Dedifferentiated amniotic fluid mesenchymal stem cell (primary cell): ENCODE measurements around the gene NEIL1.
A peak's percentile ranks its signal among the peaks of the same experiment; 100 is the strongest.

Source experiments
- DNase-seq: peaks from one replicate; pipeline ENCODE4 v3.0.0-alpha.2; 2016; ENCODE audit errors: extremely low spot score

NEIL1 gene

DNA sequence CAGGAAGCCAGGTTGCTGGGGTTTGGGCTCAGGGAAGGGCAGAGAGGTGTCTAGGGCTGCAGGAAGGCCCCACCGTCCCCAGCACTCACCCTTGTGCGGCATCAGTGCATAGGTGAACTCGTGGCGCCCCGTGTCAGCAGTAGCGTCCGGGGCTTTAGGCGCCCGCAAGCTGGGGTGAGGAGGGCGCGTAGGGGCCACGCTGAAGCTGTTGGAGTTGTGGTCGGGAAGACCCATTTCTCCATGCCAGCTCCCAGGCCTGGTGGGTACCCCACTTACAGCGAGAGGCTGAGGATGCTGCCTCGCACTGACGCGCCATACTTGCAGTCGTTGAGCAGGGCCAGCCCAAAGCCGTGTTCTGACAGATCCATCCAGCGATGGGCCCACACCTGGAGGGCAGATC, 9.7 kb downstream of the NEIL1 start:
- no peak for DNase-seq

DNA sequence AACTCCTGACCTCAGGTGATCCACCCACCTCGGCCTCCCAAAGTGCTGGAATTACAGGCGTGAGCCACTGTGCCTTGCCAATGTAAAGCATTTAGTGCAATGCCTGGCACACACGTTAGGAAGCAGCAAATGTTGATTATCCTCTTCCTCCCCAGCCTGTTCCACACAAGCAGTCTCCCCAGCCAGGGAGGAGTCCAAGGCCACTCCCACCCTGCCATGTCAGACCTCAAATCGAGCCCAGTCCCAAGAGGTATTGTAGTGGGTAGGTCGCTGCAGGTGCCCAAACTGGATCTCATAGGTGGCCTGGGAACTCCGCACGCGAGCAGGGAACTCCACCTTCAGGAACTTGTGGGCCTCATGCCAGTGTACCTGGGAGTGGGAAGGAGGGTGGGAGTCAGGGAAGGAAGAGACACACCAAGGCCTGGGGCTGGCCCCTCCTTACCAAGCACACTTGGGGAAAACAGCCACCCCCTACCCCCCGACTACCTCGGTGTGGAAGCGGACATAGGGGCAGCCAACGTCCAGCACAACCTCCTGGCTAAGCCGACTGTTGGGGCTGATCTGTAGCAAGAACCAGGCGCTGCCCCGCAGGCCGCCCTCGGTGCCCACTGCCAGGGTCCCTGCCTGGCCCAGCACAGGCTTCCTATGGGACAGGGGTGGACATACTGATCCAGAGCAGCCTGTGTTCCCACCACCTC, 11.3 kb downstream of the NEIL1 start:
- DNase-seq: no peak

DNA sequence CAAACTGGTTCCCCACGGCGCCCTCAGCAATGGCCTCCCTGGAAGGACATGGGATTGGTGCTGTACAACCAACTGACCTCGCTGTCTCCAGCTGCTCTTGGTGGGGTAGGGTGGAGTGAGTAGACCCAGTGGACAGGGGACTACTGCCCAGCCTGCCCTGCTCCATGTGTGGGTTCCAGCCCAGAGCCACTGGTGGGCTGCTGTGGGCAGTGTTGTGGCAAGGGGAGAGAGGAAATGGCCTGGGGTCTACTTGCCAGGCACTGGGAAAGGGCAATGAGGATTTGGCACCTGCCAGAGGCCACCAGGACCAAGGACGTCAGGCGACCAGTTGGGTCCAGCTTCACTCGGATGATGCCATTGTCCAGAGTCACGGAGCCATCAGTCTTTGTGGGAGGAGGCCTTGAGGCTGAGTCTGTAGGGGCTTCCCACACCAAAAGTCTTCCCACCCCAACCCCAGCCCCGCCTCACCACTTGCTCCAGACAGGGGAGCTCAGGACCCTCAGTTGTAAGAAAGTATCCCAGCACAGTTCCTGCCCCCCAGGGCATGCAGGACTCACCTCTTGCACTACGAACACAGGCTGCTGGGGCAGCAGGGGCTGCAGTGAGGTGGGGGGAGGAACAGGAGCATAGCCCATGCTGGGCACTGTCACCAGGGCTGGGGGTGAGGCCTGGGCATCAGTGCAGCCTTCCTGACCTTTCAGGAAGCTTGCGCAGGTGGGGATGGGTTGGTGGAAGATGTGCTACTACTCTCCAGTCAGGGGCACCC, 12.1 kb downstream of the NEIL1 start:
- DNase-seq: no peak

DNA sequence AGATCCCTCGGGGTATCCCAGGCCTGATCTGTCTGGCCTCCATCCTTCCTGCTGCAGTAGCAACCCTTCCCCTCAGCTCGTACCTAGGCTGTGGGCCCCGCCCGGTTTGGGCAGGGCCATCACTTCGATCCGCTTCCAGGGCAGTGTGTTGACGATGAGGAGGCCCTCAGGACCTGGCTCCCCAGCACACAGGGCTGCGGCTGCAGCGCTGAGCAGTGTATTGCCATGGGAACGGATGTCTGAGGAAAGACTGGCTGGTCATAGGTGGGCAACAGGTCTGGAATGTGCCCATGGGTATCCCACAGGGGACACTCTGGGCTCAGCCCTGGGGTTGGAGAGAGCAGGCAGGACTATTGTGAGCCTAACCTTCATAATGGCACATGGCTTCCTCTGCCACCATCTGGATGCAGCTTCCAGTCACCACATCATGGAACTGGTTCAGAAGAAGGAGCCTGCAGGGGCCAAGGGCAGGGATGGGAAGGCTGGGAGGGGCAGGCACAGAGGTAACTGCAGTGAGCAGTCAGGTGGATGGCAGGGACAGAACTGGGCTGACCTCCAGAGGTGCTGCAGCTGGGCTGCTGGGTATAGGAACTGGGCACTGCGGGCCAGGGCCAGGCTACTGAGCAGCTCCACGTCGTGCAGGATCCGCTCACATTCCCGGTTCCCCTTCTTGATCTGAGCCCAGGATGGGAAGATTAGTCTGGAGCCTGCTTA, 12.9 kb downstream of the NEIL1 start:
- no peak for DNase-seq

DNA sequence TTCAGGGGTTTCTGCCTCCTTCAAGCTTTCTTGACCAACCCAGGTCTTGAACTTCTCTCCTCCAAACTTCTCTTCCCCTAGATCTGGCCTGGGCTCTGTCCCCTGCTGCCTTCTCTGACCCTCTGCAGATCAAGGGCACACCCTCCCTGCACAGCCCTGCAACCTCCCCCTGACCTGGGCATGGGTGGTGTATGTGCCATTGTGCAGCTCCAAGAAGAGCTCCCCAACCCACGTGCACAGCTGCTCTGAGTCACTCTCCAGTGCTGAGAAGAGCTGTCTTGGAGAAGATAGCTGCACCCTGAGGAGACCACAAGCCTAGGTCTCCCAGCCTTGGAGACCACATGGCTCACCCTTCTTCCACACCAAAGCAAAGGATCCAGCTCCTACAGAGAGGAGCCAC, 13.6 kb downstream of the NEIL1 start:
- no peak for DNase-seq

DNA sequence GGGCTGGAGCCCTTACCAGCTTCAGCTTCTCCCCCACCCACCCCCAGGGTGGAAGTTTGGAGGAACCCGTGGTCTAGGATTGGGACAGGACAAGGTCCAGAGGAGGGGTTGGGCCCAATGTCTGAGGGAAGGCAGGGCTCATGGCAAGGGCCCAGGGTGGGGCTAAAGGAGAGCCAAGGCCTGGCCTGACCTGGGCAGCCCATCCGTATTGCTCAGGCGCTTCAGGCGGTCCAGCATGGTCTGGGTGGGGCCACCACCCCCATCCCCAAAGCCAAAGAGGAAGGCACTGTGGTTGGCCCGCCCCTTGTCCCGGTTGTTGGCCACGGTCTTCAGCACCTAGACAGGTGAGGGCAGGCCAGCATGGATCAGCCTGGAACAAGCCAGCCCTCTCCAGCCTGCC, 14.0 kb downstream of the NEIL1 start:
- DNase-seq: no peak

DNA sequence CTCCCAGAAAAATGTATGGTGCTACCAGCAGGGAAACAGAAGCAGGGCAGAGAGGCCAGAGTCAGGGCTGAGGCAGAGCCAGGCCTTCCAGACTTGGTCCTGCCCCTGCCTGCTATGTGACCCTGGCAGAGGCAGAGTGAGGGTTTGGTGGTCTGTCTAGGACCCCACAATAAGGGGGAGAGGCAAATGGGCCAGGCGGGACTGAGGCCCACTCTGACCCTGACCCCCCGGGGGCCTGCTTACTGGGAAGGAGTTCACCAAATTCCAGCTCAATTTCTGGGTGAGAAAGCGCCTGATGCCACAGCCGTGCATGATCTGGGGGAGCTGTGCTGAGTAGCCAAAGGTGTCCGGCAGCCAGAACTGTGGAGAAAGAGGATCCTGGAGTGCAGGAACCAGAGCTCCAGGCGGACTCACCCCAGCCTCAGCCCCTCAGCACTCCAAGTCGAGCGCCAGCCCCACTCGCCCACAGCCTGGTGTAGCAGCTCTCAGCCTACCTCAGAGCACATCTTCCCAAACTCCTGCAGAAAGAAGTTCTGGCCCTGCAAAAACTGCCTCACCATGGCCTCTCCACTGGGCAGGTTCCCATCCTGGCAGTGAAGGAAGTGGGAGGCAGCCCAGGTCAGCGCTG, 14.6 kb downstream of the NEIL1 start:
- DNase-seq: no peak

DNA sequence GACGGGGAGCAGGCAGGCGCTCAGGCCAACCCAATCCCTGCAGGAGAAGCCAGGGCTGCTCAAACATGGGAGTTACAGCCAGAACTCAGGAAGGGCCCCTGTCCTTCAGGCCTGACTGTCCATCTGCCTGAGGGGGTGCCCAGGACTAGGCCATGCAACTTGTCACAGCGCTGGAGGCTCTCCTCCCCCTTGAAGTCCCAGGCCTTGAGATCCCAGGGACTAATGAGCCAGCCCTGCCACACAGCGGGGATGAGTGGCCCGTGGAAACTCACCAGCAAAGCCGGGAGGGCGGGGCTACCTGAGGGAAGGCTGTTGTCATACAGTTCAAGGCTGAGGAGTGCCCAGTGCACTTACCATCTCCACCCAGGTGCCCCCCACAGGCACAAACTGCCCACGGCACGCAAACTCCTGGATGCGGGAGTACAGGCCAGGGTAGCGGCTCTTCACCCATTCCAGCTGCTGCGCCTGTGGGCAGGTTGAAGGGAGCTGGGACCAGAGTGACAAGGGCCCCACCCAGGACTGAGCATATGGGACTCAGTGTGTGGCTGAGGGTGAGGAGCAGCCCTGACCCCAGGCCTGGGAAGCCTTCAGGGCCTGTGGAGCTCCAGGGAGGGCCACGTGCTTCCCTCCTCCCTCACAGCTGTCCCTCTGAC, 15.3 kb downstream of the NEIL1 start:
- no peak for DNase-seq

DNA sequence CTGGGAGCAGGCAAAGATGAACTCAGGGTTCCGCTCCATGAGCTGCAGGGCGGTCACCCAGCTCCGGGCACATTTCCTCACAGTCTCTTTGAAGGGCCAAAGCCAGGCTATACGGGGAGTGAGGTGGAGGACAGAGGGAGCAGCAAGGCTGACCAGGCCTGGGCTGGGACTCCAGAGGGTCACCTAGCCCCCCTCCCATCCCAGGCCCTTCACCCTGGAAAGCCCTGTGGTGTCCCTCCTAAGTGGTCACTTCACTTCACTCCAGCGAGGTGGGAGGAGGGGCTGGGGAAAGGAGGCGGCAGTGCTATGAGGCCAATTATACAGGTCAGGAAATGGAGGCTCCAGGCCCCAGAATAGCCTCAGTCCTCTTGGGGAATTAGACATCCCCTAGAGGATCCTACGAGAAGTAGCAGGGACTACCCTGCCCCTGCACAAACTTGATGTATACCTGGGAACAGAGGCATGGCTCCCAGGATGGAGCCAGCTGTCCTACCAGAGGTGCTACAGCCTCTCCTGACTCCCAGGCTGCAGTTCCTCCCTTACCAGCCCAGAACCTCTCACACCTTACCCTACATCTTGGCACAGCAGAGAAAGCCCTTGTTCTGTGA, 15.9 kb downstream of the NEIL1 start:
- no peak for DNase-seq

DNA sequence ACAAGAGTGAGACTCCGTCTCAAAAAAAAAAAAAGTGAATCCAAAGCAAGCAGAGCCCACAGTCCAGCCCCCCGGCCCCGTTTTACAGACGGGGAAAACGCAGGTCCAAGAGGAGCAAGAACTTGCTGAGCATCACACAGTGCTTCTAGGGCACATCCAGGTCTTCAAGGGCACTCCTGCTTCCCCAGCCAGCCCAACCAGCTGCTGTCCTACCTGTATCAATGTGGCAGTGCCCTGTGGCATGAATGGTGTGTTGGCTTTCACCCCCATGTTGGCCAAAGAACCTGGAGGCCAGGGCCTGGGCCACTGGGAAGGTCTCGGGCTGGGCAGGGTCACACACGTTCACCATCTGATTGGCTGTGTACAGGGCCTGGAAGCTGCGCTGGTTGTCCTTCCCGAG, 16.9 kb downstream of the NEIL1 start:
- no peak for DNase-seq

DNA sequence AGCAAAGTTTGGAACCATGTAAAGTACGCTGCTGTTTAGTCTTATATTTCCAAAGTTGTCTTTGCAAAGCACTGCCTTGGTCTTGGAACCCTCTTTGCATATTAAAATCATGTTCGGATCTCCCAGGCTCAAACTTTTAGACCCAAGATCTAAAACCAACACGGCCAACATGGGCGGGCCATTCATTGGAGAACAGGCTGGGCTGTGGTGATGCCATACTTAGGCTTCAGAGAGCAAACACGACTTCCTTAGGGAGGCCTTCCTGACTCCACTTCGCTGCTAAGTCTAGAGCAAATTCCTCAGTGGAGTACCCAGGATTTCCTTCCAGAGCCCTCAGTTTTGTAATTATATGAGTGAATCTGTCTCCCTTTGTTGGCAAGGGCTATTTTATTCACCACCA, 18.0 kb downstream of the NEIL1 start:
- DNase-seq: no peak

DNA sequence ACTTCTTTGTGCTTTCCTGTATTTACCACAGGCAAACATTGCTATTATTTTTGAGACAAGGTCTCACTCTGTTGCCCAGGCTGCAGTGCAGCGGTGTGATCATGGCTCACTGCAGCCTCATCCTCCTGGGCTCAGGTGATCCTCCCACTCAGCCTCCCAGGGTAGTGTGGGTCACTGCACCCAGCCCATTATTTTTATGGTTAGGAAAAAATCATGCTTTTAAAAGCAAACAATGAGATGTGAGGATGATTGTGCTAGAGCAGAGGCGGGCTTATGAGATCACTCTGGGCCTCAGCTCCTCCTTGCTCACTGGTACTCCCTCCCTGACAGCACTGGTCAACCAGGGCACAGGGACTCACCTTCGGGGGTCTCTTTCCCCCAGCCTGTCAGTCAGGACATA, 19.3 kb downstream of the NEIL1 start:
- no peak for DNase-seq

DNA sequence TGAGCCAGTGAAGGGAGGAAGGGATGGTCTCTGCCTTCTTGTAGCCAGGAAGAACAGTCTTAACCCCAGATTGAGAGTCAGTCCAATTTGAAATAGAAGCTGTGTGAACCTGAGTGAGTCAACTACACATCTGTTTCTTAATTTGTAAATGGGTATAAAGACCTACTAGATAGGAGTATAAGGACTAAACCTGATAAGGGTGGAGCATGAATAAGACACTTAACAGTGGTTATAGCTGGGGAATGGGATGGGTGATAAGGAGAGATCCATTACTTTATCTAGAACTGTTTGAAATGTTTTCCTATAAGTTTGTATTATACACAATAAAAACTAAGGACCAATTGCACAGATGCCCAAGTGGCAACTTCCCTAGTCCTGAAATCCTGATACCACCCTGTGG, 20.2 kb downstream of the NEIL1 start:
- no peak for DNase-seq

DNA sequence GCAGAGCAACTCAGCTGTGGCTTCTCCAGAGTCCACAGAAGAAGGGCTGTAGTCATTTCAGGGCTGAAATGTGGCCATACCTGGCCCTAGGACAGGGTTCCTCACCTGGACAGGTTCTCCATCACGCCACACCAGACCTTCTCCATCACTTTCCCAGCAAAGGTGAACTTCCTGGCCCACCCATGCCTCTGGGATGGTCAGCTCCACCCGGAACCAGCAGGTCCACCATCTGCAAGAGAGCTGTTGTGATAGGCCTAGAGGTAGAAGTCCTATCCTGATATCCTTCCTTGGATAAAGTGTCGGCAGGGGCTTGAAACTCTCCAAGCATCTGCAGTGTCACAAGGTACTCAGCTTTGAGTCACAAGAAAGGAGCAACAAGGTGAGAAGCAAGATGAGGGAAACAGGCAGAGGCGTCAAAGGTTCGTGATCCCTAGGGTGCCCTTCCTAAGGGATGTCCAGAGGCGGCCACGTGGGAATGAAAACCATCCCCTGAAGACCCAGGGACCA, 20.6 kb downstream of the NEIL1 start:
- no peak for DNase-seq

DNA sequence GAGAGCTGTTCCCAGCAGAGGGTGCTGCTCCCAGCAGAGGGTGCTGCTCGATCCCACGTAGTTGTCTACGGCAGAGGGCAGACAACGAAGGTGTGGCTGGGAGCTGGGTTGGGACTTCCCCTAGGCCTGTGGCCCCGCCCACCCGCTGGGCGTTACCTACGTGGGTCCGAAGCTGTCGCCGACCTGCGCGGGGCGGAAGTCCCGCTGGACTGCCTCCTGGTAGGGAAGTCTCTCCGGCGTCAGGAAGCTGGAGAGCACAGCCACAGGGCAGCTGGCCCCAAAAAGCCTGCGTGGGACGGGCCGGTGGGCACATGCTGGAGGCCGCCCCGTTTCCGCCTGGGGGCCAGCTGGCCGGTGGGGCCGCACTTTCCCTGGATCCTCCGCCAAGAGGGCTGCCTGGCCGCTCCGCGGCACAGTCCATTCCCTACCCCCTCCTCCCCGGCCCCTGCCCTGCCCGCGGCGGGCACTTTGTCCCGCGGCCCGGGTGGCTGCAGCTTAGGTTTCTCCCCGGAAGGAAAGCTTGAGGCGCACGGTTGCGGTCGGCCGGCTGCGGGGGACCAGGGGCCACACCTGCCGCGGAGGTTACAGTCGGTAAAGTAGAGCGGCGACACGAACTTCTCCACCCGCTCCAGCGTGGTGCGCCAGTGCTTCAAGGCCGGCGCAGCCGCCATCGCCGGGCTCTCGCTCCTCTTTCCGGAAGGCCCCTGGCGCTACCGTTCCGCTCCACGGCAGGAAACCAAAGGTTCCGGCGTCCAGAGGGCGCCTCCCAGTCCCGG, 21.3 kb downstream of the NEIL1 start, which contains the start of gene MAN2C1:
Gene MAN2C1, minus strand, starts transcription at position 695 of the 776 bp plus-strand sequence. Its CDS starts 24 bp downstream, at position 671.
- DNase-seq: peak; percentile 87

DNA sequence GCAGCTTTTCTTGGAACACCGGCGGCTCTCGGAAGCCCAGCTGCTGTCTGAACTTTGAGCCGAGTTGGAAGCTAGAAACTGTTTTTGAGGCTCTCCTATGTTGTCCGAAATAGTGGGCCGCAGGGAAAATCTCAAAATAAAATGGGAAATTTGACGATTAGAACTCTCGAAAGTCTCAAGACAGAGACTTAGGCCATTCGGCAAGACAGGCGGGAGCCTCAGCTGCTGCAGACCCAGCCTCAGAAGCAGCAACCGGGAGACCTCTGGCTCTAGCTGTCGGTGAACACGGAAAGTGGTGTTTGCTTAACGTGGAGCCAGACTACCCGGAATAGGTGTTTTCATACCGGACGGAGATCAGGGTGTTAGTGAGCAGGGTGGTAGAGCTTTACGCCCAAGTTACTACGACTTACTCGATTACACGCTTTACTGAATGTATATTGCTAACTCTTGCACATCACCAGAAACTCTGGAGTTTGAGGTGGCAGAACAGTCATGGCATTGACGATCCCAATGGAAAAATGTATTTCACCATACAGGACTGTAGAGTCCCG, 21.9 kb downstream of the NEIL1 start:
- no peak for DNase-seq

DNA sequence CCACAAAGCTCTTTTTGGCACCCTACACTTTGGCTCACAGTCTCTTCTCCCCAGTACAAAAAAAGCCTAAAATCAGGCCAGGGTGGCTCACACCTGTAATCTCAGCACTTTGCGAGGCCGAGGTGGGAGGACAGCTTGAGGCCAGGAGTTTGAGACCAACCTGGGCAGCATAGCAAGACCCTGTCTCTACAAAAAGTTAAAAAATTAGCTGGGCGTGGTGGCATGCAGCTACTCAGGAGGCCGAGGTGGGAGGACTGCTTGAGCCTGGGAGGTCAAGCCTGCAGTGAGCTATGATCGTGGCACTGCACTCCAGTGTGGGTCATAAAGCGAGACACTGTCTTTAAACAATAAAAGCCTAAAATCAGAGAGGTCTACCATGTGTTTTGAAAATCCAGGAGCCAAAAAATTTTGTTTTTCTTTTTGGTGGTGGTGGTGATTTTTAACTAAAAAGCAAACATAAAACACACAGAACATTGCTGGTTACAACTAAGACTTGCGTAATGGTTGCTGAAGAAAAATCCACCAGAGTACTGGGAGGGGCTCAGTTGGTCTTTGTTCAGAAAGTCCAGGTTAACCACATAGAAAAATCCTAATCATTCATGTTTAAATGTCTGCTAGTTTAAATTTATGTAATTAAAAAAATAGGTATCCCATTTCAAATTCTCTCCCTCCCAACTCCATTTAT, 23.2 kb downstream of the NEIL1 start:
- no peak for DNase-seq

DNA sequence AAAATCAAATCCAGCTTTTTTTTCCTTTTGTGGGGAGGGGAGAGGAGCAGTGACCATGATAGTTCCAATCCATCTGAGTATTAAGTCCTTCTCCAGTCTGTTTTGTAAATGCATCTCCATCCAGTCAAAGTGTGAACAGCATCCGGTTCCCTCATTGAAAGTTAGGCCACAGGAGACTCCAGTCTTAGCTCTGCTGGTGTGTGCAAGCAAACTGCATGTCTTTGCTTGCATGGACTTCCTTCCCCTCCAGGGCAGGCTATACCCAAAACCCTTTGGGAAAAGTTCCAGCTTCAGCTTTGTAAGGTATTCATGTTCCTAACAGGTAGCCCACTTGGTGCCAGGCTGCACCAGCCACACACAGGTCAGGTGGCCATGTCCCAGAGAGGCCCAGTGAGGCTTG, 24.6 kb downstream of the NEIL1 start:
- no peak for DNase-seq

DNA sequence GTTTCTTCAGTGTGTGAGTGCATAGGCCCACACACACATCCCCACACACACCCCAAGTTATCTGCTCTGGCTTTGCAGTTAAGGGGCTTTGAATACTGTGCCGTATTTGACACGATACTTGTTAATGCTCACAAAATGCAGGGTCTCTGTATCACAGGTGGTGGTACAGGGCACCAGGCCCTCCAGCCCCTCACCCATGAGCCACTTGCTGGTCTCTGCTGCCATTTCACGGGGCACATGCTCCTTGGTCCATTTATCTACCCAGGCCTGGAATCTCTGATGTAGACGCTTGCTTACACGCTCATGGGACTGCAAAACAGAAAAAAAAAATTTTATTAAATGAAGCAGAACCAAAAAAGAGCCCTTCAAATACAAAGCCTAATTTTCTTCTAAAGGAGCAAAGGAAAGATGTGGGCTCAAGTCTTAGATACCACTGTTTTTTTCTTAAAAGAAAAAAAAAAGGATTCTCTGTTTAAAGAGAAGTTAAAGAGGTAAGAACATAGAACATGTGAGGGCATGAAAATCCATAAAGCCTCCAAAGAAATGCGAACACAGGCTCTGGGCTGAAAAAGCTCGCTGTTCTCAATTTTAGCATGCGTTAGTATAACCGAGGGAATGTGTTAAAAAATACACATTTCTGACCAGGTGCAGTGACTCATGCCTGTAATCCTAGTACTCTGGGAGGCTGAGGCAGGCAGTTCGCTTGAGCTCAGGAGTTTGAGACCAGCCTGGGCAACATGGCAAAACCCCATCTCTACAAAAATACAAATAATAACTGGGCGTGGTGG, 25.3 kb downstream of the NEIL1 start:
- no peak for DNase-seq
